Inflammatory macrophage treated with lipopolysaccharide for 4 hours (primary cell): ENCODE measurements around the gene PSMD11.
A peak's percentile ranks its signal among the peaks of the same experiment; 100 is the strongest.
"Not testable (repeated sequence)": the region's sequence is repeated elsewhere in the genome, so short reads cannot be mapped to it uniquely, and the experiment has no call there.

Experiments used
- DNase-seq: peaks from one replicate; pipeline ENCODE4 v3.0.0-alpha.2; 2020

The PSMD11 gene

GRCh38 chr17:32444301-32445073 is at the start of gene PSMD11:
Gene PSMD11 (plus strand): TSS chr17:32444510. CDS start chr17:32444524, 14 bp downstream.
- peak; percentile 96 for DNase-seq

GRCh38 chr17:32396343-32396742 is 48.0 kb upstream of the PSMD11 start:
- no peak for DNase-seq

GRCh38 chr17:32398946-32399345 is 45.4 kb upstream of the PSMD11 start:
- DNase-seq = no peak

- not testable (repeated sequence) for DNase-seq
These were observed 34.2 kb upstream of the PSMD11 start for GRCh38 chr17:32410085-32410484.

- DNase-seq = no peak
These were observed 17.4 kb upstream of the PSMD11 start for GRCh38 chr17:32426894-32427293.

- DNase-seq = no peak
These were observed 14.7 kb upstream of the PSMD11 start for GRCh38 chr17:32429598-32429997.

- no peak for DNase-seq
These were observed 3.6 kb upstream of the PSMD11 start for GRCh38 chr17:32440722-32441121.

GRCh38 chr17:32441886-32442285 is 2.4 kb upstream of the PSMD11 start:
- no peak for DNase-seq

GRCh38 chr17:32443827-32444300 is 446 bp upstream of the PSMD11 start:
- no peak for DNase-seq

GRCh38 chr17:32445074-32445415 is 735 bp downstream of the PSMD11 start:
- DNase-seq = peak; percentile 42

GRCh38 chr17:32445497-32445896 is 1.2 kb downstream of the PSMD11 start:
- no peak for DNase-seq

- DNase-seq = peak; percentile 65
These were observed 1.7 kb downstream of the PSMD11 start for GRCh38 chr17:32445971-32446370.

- no peak for DNase-seq
These were observed 2.6 kb downstream of the PSMD11 start for GRCh38 chr17:32446949-32447348.

GRCh38 chr17:32449963-32450362 is 5.7 kb downstream of the PSMD11 start:
- DNase-seq = no peak

GRCh38 chr17:32450379-32450778 is 6.1 kb downstream of the PSMD11 start:
- DNase-seq = not testable (repeated sequence)

GRCh38 chr17:32451879-32452278 is 7.6 kb downstream of the PSMD11 start:
- no peak for DNase-seq

GRCh38 chr17:32452281-32452680 is 8.0 kb downstream of the PSMD11 start:
- no peak for DNase-seq

GRCh38 chr17:32453370-32453769 is 9.1 kb downstream of the PSMD11 start:
- no peak for DNase-seq

- no peak for DNase-seq
These were observed 14.1 kb downstream of the PSMD11 start for GRCh38 chr17:32458371-32458770.

GRCh38 chr17:32460054-32460453 is 15.7 kb downstream of the PSMD11 start:
- no peak for DNase-seq

- DNase-seq = no peak
These were observed 17.2 kb downstream of the PSMD11 start for GRCh38 chr17:32461498-32461852.

GRCh38 chr17:32461853-32462617 is 17.7 kb downstream of the PSMD11 start:
- DNase-seq = peak; percentile 67

- DNase-seq = no peak
These were observed 19.0 kb downstream of the PSMD11 start for GRCh38 chr17:32463304-32463703.

GRCh38 chr17:32464374-32464773 is 20.1 kb downstream of the PSMD11 start:
- DNase-seq = no peak
